ENCODE results near the gene CCHCR1. TPM values are rescaled to one million over a fixed set of nuclear protein-coding genes. Genes with fewer than 3 reads are reported as not detected.

The CCHCR1 gene
- total and polyA plus RNA-seq, 2 experiments from 2014 or later = 19.8 to 46.7 TPM

DNA sequence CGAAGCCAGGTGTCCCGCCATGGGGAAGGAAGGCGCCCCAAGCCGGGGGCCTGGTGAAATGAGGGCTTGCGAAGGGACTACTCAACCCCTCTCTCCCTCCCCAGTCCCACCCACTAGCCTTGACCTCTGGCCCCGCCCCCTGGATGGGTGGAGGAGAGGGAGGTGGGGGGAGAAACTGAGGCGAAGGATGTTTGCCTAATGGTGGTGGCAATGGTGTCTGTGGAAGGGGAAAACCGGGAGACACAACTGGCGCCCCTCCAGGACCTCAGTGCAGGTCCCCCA is 12.9 kb upstream of the CCHCR1 start, which contains the start of gene POU5F1:
Gene POU5F1, minus strand, starts transcription at position 83 of the 282 bp plus-strand sequence. Its CDS starts 62 bp downstream, at position 21.
- peaks cover 58% of the 10 kb centered on the region for H3K4me1 ChIP-seq (ENCODE audit: insufficient read depth)
- H3K36me3 ChIP-seq (ENCODE audit: insufficient read depth) = peaks cover 17% of the 10 kb centered on the region
- Mint-ChIP-seq H3K4me1 (peaks cover 57% of the 10 kb centered on the region), H3K27ac (peak within 1 kb of the TSS; percentile 97), H3K4me3 (peak within 1 kb of the TSS; percentile 95), H3K36me3 (ENCODE audit: low read depth) (peaks cover 45% of the 10 kb centered on the region), H3K27me3 (ENCODE audit: insufficient read depth, low read depth, poor library complexity) (peaks cover 34% of the 10 kb centered on the region), H3K9me3 (no peaks in the 10 kb centered on the region; the same call in 2 of the 3 replicates)
- no peaks in the 10 kb centered on the region for H3K9me2 ChIP-seq (ENCODE audit: insufficient read depth)
- TF ChIP-seq REST (IDR thresholded peaks at IDR 0.05; ENCODE audit: unreplicated experiment) = no peak
- TF ChIP-seq, protein P1, sequence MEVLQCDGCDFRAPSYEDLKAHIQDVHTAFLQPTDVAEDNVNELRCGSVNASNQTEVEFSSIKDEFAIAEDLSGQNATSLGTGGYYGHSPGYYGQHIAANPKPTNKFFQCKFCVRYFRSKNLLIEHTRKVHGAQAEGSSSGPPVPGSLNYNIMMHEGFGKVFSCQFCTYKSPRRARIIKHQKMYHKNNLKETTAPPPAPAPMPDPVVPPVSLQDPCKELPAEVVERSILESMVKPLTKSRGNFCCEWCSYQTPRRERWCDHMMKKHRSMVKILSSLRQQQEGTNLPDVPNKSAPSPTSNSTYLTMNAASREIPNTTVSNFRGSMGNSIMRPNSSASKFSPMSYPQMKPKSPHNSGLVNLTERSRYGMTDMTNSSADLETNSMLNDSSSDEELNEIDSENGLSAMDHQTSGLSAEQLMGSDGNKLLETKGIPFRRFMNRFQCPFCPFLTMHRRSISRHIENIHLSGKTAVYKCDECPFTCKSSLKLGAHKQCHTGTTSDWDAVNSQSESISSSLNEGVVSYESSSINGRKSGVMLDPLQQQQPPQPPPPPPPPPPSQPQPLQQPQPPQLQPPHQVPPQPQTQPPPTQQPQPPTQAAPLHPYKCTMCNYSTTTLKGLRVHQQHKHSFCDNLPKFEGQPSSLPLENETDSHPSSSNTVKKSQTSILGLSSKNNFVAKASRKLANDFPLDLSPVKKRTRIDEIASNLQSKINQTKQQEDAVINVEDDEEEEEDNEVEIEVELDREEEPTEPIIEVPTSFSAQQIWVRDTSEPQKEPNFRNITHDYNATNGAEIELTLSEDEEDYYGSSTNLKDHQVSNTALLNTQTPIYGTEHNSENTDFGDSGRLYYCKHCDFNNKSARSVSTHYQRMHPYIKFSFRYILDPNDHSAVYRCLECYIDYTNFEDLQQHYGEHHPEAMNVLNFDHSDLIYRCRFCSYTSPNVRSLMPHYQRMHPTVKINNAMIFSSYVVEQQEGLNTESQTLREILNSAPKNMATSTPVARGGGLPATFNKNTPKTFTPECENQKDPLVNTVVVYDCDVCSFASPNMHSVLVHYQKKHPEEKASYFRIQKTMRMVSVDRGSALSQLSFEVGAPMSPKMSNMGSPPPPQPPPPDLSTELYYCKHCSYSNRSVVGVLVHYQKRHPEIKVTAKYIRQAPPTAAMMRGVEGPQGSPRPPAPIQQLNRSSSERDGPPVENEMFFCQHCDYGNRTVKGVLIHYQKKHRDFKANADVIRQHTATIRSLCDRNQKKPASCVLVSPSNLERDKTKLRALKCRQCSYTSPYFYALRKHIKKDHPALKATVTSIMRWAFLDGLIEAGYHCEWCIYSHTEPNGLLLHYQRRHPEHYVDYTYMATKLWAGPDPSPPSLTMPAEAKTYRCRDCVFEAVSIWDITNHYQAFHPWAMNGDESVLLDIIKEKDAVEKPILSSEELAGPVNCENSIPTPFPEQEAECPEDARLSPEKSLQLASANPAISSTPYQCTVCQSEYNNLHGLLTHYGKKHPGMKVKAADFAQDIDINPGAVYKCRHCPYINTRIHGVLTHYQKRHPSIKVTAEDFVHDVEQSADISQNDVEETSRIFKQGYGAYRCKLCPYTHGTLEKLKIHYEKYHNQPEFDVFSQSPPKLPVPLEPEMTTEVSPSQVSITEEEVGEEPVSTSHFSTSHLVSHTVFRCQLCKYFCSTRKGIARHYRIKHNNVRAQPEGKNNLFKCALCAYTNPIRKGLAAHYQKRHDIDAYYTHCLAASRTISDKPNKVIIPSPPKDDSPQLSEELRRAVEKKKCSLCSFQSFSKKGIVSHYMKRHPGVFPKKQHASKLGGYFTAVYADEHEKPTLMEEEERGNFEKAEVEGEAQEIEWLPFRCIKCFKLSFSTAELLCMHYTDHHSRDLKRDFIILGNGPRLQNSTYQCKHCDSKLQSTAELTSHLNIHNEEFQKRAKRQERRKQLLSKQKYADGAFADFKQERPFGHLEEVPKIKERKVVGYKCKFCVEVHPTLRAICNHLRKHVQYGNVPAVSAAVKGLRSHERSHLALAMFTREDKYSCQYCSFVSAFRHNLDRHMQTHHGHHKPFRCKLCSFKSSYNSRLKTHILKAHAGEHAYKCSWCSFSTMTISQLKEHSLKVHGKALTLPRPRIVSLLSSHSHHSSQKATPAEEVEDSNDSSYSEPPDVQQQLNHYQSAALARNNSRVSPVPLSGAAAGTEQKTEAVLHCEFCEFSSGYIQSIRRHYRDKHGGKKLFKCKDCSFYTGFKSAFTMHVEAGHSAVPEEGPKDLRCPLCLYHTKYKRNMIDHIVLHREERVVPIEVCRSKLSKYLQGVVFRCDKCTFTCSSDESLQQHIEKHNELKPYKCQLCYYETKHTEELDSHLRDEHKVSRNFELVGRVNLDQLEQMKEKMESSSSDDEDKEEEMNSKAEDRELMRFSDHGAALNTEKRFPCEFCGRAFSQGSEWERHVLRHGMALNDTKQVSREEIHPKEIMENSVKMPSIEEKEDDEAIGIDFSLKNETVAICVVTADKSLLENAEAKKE (CRISPR knock-in tag; IDR thresholded peaks at IDR 0.05) = no peak
- no peak for TF ChIP-seq ZNF331 (CRISPR knock-in tag; IDR thresholded peaks at IDR 0.05; ENCODE audit: low read depth)
- no peak for TF ChIP-seq ETS1 (IDR thresholded peaks at IDR 0.05)
- no peak for TF ChIP-seq EZH2phosphoT487 (IDR thresholded peaks at IDR 0.05; ENCODE audit: unreplicated experiment)
- TF ChIP-seq NANOG (IDR thresholded peaks at IDR 0.05; ENCODE audit: borderline replicate concordance) = 0 out of 2 replicates have a peak, but pooled peaks have one; percentile 7
- peak; percentile 80 for TF ChIP-seq POLR2AphosphoS5 (IDR thresholded peaks at IDR 0.05; ENCODE audit: low read depth)
- no peak for TF ChIP-seq JUNB (IDR thresholded peaks at IDR 0.05; ENCODE audit: unreplicated experiment)
- no peak for TF ChIP-seq EZH2 (IDR thresholded peaks at IDR 0.05; ENCODE audit: low read depth, unreplicated experiment)
- peak within 1 kb of the TSS; percentile 100 for H3K27ac ChIP-seq (ENCODE audit: low read depth)
- peak within 1 kb of the TSS; percentile 100 for H3K4me2 ChIP-seq
- ATAC-seq = peak; percentile 19
- peak; percentile 85 for DNase-seq (ENCODE audit: low spot score)
- H3F3A ChIP-seq (replicated peaks; ENCODE audit: low read depth) = peaks cover 32% of the 10 kb centered on the region
- peak within 1 kb of the TSS; percentile 100 for H3K4me3 ChIP-seq
- peaks cover 48% of the 10 kb centered on the region for H4K20me1 ChIP-seq (replicated peaks; ENCODE audit: insufficient read depth)
- no peaks in the 10 kb centered on the region for H3K27me3 ChIP-seq (ENCODE audit: insufficient read depth)
- peaks cover 76% of the 10 kb centered on the region for H3K79me2 ChIP-seq (replicated peaks; ENCODE audit: insufficient read depth)
- no peak within 1 kb of the TSS for H2AFZ ChIP-seq
